AG09309 (cell line): Measurements from ENCODE around the gene TP53BP1.

ENCODE experiments used
- DNase-seq: peaks from one replicate; pipeline ENCODE4 v3.0.0-alpha.2; 2010; ENCODE audit warnings: low read depth
- H3K4me3 ChIP-seq: 2 replicates; pipeline ENCODE4 v1.5.1; 2011; ENCODE audit warnings: mild to moderate bottlenecking, low read depth, low read length, moderate library complexity; ENCODE audit not compliant: control insufficient read depth
- TF ChIP-seq, protein P1 (sequence below): IDR thresholded peaks from 2 replicates; pipeline ENCODE4 v1.5.1; 2011; ENCODE audit warnings: mild to moderate bottlenecking, low read depth, low read length, inconsistent platforms; ENCODE audit not compliant: insufficient read depth, control insufficient read depth; ENCODE audit errors: missing control alignments

The TP53BP1 gene

DNA sequence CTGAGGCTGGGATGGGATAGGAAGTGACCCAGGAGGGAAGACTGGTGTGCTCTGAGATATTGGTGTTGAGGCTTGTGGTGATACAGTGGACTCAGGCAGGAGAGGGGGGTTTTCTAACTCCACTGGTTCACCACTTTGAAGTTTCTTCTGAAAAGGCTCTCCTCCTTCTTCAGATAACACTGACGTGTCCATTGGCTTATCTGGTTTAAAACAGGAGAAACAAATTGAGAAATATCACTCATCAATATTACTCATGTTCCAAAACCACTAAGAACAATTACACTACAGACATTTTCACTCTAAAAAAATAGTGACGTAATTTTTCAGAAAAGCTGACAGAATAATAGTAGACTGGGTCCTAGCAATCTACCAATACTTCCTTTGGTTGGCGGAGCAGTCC lies 23.1 kb downstream of the TP53BP1 start:
- H3K4me3 ChIP-seq = no peak overlapping the region
- DNase-seq = no peak
- TF ChIP-seq, protein P1, sequence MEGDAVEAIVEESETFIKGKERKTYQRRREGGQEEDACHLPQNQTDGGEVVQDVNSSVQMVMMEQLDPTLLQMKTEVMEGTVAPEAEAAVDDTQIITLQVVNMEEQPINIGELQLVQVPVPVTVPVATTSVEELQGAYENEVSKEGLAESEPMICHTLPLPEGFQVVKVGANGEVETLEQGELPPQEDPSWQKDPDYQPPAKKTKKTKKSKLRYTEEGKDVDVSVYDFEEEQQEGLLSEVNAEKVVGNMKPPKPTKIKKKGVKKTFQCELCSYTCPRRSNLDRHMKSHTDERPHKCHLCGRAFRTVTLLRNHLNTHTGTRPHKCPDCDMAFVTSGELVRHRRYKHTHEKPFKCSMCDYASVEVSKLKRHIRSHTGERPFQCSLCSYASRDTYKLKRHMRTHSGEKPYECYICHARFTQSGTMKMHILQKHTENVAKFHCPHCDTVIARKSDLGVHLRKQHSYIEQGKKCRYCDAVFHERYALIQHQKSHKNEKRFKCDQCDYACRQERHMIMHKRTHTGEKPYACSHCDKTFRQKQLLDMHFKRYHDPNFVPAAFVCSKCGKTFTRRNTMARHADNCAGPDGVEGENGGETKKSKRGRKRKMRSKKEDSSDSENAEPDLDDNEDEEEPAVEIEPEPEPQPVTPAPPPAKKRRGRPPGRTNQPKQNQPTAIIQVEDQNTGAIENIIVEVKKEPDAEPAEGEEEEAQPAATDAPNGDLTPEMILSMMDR = no peak

DNA sequence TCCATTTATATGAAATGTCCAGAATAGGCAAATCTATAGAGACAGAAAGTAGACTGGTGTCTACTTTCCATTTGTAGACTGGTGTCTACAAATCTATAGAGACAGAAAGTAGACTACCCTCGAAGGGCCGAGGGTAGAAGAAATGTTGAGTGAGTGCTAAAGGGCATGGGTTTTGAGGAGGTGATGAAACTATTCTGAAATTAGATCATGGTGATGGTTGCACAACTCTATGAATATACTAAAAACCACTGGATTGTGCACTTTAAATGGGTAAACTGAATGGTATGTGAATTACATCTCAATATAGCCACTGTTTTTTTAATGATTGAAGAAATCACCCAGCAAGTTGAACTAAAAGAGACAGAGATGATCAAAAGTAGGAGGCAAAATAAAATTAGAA lies 27.9 kb downstream of the TP53BP1 start:
- no peak overlapping the region for H3K4me3 ChIP-seq
- TF ChIP-seq, protein P1 = no peak
- DNase-seq = peak; percentile 77

DNA sequence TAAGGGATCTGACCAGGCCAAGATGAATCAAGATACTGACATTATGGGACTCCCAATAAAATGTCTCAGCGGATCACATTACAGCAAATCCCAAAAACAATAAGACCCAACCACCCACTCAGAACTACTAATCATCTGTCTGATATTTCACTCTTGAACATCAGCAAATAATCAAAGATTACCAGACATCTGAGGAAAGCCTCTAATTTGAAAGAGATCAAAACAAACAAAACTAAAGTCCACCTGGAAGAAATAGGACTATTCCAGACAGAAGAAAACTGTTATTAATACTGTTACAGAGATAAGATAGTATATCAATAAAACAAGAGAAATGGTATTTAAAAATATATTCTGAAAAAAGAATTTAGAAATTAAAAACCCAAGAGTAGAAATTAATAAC lies 29.0 kb downstream of the TP53BP1 start:
- H3K4me3 ChIP-seq = no peak overlapping the region
- TF ChIP-seq, protein P1 = no peak
- DNase-seq = no peak

DNA sequence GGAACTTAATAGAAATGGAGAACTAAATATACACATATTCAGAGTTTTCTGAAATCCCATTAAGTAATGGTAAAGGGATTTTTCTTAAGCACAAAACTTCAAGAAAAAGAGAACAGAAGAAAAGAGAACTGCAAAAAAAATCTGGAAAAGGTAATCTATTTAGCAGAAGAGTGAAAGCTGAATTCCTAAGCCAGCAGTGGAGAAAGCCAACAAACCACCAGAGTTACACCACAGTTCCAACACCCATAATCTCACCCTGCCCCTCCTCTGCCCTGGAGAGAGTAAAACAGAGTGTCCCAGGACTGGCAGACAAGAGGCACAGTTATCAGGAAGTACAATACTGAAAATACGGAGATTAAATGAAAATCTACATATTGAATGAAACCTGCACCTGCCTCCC lies 29.4 kb downstream of the TP53BP1 start:
- TF ChIP-seq, protein P1 = no peak
- no peak for DNase-seq
- H3K4me3 ChIP-seq = no peak overlapping the region

DNA sequence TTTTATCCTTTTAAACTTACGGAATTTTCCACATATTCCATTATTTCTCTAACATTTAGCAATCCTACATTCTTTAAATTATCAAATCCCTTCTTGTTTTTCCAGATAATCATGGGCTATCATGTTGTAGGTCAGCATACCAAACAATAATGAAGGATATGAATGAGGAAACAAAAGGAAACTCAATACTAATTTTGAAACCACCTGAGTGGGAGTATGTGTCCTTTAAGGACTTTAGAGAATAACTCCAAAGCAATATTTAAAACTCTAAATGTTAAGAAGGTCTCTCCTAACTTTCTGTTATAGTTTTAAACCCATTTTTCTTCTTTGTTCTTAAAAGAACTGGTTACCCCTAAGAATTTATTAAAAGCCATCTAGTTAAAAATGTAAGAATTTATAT lies 43.0 kb downstream of the TP53BP1 start:
- H3K4me3 ChIP-seq = no peak overlapping the region
- no peak for DNase-seq
- TF ChIP-seq, protein P1 = no peak

DNA sequence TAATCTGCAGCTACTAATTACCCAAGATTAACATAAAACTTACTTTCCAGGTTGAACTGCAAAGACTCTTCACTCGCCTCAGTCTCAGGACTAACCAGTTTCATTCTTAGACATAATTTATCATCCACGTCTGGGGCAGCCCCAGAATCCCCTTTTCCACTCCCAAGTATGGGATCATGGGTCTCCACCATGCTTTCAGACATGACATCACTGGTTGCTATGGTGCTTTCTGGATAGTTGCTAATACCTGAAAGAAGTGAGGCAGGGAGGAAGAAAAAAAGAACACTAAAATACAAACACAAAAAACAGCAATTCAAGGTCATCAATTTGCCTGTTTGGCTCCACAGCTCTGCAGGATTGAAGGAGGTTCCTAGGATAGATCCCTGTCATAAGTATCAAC lies 46.6 kb downstream of the TP53BP1 start:
- TF ChIP-seq, protein P1 = no peak
- no peak for DNase-seq
- H3K4me3 ChIP-seq = no peak overlapping the region

DNA sequence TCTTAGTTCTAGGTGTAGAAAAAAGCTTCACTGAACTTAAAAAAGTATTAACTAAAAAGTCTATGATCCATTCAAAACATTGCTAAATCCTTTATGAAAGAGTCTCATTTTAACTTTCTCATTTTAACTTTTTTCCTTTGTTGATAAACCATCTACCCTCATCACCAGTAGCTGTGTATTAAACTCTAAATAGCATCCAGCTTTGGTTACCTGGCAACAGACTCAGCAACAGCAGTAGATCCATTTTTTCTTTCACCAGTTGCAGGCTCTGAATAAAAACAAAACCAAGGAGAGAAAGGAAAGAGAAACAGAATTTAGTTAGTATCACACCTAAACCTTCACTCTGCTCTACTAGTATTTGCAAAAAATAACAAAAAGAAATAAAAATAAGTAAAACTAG lies 51.6 kb downstream of the TP53BP1 start:
- no peak for DNase-seq
- H3K4me3 ChIP-seq = no peak overlapping the region
- TF ChIP-seq, protein P1 = no peak
